Measurements from ENCODE around the gene COX6B1. TPM values are rescaled to one million over a fixed set of nuclear protein-coding genes. Genes with fewer than 3 reads are reported as not detected.
A peak's percentile ranks its signal among the peaks of the same experiment; 100 is the strongest.

Gene COX6B1
- total and polyA plus RNA-seq, 9 donors = 263 to 582 (median 309) TPM

DNA sequence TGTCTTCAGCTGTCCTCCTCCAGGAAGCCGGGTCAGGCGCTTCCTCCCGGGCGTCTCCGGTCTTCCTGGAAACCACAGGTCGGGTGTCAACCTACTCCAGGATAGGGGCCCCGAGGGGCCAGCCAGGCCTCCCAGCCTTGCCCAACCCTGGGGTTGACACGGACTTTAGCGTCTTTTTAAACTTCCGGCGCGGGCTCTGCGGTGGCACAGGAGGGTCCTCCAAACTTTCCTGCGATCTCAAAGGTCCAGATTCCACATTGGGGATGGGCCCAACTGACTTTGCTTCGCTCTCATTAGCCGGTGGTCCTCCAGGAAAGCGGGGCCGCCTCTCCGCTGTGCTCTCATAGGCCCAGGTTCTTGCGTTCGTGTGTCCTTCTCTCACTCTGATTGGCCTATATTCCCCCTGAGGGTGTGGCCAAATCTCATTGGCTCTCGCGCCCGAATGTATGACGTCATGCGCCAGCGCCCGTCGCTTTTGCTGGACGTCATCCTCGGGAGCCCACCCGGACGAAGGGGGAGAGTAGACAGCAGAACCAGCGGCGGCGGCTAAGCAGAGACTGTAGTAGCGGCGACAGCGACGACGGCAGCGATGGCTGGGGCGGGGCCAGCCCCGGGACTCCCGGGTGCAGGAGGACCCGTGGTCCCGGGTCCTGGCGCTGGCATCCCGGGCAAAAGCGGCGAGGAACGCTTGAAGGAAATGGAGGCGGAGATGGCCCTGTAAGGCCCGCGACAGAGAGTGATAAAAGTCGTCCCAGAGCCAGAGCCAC, 19.4 kb upstream of the COX6B1 start, which contains the start of gene RBM42:
RBM42 (plus strand) TSS at position 472 of the 767 bp plus-strand sequence; CDS start at position 590, 118 bp downstream.
- Histone ChIP-seq H3K27me3 (ENCODE audit: control insufficient read depth, insufficient read depth, low read length) (no peaks in the 10 kb centered on the region), H3K4me3 (ENCODE audit: low read length) (peak within 1 kb of the TSS; percentile 74), H3K36me3 (ENCODE audit: control insufficient read depth, insufficient read depth, low read length) (peaks cover 35% of the 10 kb centered on the region), H3K4me1 (ENCODE audit: control insufficient read depth, insufficient read depth, low read length) (peaks cover 12% of the 10 kb centered on the region), H3K9me3 (replicated peaks; ENCODE audit: control insufficient read depth, low read depth, low read length) (no peaks in the 10 kb centered on the region), H3K27ac (ENCODE audit: low read length) (peak within 1 kb of the TSS; percentile 97)
- WGBS (ENCODE audit: insufficient coverage) = under 1% methylated on average over 55 of the region's 56 CpGs
- peak; percentile 100 for DNase-seq

DNA sequence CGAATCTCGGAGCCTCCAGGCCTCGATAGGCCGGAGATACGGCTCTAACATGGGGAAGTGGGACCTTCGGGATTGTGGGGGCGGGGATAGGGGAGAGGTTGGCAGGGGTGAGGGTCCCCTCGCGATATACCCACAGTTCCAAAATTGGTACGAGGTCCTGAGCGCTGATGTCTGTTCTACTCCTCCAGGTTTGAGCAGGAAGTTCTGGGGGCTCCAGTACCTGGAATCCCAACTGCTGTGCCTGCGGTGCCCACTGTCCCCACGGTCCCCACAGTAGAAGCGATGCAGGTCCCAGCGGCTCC, 18.8 kb upstream of the COX6B1 start:
- 10% methylated on average over 6 of the region's 15 CpGs for WGBS (ENCODE audit: insufficient coverage)
- DNase-seq = no peak
- Histone ChIP-seq H3K36me3 (ENCODE audit: control insufficient read depth, insufficient read depth, low read length) (peaks cover 40% of the 10 kb centered on the region), H3K4me1 (ENCODE audit: control insufficient read depth, insufficient read depth, low read length) (peaks cover 12% of the 10 kb centered on the region), H3K9me3 (replicated peaks; ENCODE audit: control insufficient read depth, low read depth, low read length) (no peaks in the 10 kb centered on the region), H3K4me3 (ENCODE audit: low read length) (peak overlapping the region; percentile 74), H3K27me3 (ENCODE audit: control insufficient read depth, insufficient read depth, low read length) (no peaks in the 10 kb centered on the region), H3K27ac (ENCODE audit: low read length) (peak overlapping the region; percentile 17)

- Histone ChIP-seq H3K27ac (ENCODE audit: low read length) (no peak overlapping the region), H3K27me3 (ENCODE audit: control insufficient read depth, insufficient read depth, low read length) (no peaks in the 10 kb centered on the region), H3K4me1 (ENCODE audit: control insufficient read depth, insufficient read depth, low read length) (peaks cover 5% of the 10 kb centered on the region), H3K36me3 (ENCODE audit: control insufficient read depth, insufficient read depth, low read length) (peaks cover 65% of the 10 kb centered on the region), H3K4me3 (ENCODE audit: low read length) (no peak overlapping the region), H3K9me3 (replicated peaks; ENCODE audit: control insufficient read depth, low read depth, low read length) (no peaks in the 10 kb centered on the region)
- WGBS (ENCODE audit: insufficient coverage) = 90% methylated on average over 21 of the region's 29 CpGs
- no peak for DNase-seq
Measured at GRCh38 chr19:35633727-35634440, 14.2 kb upstream of the COX6B1 start.

DNA sequence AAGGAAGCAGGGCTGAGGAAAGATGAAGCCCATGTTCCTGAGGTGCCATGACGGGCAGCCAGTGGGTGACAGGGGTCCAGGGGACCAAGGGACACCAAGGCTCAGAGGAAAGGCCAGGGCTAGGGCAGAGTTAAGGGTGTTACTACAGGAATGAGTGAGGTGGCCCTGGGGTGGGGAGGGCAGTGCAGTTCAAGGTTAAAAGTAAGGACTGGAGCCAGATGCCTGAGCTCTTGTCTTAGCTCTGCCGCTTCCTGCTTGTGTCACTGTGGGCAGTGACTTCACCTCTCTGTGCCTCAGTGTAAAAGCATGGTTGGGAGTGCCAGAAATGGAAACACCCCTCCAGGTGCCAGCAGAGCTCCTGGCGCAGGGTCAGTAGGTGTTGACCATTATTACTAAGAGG, 11.5 kb upstream of the COX6B1 start:
- DNase-seq = no peak
- Histone ChIP-seq H3K9me3 (replicated peaks; ENCODE audit: control insufficient read depth, low read depth, low read length) (no peaks in the 10 kb centered on the region), H3K27ac (ENCODE audit: low read length) (no peak overlapping the region), H3K27me3 (ENCODE audit: control insufficient read depth, insufficient read depth, low read length) (no peaks in the 10 kb centered on the region), H3K4me1 (ENCODE audit: control insufficient read depth, insufficient read depth, low read length) (peaks cover 4% of the 10 kb centered on the region), H3K4me3 (ENCODE audit: low read length) (no peak overlapping the region), H3K36me3 (ENCODE audit: control insufficient read depth, insufficient read depth, low read length) (peaks cover 50% of the 10 kb centered on the region)
- 94% methylated on average over 2 of the region's 3 CpGs for WGBS (ENCODE audit: insufficient coverage)

GRCh38 chr19:35637165-35637564, 11.0 kb upstream of the COX6B1 start:
- H3K27ac ChIP-seq (ENCODE audit: low read length) = no peak overlapping the region
- peaks cover 9% of the 10 kb centered on the region for H3K4me1 ChIP-seq (ENCODE audit: control insufficient read depth, insufficient read depth, low read length)
- WGBS (ENCODE audit: insufficient coverage) = 93% methylated on average over 23 of the region's 25 CpGs
- peaks cover 46% of the 10 kb centered on the region for H3K36me3 ChIP-seq (ENCODE audit: control insufficient read depth, insufficient read depth, low read length)
- H3K9me3 ChIP-seq (replicated peaks; ENCODE audit: control insufficient read depth, low read depth, low read length) = no peaks in the 10 kb centered on the region
- DNase-seq = no peak
- no peak overlapping the region for H3K4me3 ChIP-seq (ENCODE audit: low read length)
- no peaks in the 10 kb centered on the region for H3K27me3 ChIP-seq (ENCODE audit: control insufficient read depth, insufficient read depth, low read length)

- WGBS (ENCODE audit: insufficient coverage) = 31% methylated on average over 2 of the region's 6 CpGs
- H3K27ac ChIP-seq (ENCODE audit: low read length) = no peak overlapping the region
Measured at GRCh38 chr19:35639321-35639639, 8.8 kb upstream of the COX6B1 start.

GRCh38 chr19:35639863-35640262, 8.3 kb upstream of the COX6B1 start:
- no peaks in the 10 kb centered on the region for H3K9me3 ChIP-seq (replicated peaks; ENCODE audit: control insufficient read depth, low read depth, low read length)
- WGBS (ENCODE audit: insufficient coverage) = 63% methylated on average over 1 of the region's 8 CpGs
- no peak for DNase-seq
- H3K27ac ChIP-seq (ENCODE audit: low read length) = no peak overlapping the region
- H3K4me3 ChIP-seq (ENCODE audit: low read length) = no peak overlapping the region
- no peaks in the 10 kb centered on the region for H3K27me3 ChIP-seq (ENCODE audit: control insufficient read depth, insufficient read depth, low read length)
- peaks cover 22% of the 10 kb centered on the region for H3K36me3 ChIP-seq (ENCODE audit: control insufficient read depth, insufficient read depth, low read length)
- H3K4me1 ChIP-seq (ENCODE audit: control insufficient read depth, insufficient read depth, low read length) = peaks cover 30% of the 10 kb centered on the region

More at GRCh38 chr19:35639321-35639639, 8.8 kb upstream of the COX6B1 start:
- peaks cover 25% of the 10 kb centered on the region for H3K36me3 ChIP-seq (ENCODE audit: control insufficient read depth, insufficient read depth, low read length)
- H3K4me3 ChIP-seq (ENCODE audit: low read length) = no peak overlapping the region
- H3K27me3 ChIP-seq (ENCODE audit: control insufficient read depth, insufficient read depth, low read length) = no peaks in the 10 kb centered on the region
- no peaks in the 10 kb centered on the region for H3K9me3 ChIP-seq (replicated peaks; ENCODE audit: control insufficient read depth, low read depth, low read length)
- peaks cover 25% of the 10 kb centered on the region for H3K4me1 ChIP-seq (ENCODE audit: control insufficient read depth, insufficient read depth, low read length)
- no peak for DNase-seq

DNA sequence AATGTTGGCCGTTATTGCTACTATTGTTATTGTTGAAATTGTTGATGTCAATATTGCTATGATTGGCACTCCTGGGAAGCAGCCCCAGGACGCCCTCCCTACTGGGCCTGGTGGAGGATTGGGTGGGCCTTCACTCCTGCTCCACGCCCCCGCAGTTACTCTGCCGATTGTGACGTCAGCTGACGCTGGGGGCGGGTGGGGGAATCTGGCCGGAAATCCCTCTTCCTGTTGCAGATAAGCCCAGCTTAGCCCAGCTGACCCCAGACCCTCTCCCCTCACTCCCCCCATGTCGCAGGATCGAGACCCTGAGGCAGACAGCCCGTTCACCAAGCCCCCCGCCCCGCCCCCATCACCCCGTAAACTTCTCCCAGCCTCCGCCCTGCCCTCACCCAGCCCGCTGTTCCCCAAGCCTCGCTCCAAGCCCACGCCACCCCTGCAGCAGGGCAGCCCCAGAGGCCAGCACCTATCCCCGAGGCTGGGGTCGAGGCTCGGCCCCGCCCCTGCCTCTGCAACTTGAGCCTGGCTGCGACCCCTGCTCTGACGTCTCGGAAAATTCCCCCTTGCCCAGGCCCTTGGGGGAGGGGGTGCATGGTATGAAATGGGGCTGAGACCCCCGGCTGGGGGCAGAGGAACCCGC, 6.5 kb upstream of the COX6B1 start, which contains the start of gene ETV2:
ETV2 (plus strand) TSS at position 231 of the 637 bp plus-strand sequence. CDS start 716 bp downstream, outside the sequence.
- WGBS (ENCODE audit: insufficient coverage) = 7% methylated on average over 14 of the region's 28 CpGs
- Histone ChIP-seq H3K4me1 (ENCODE audit: control insufficient read depth, insufficient read depth, low read length) (peaks cover 40% of the 10 kb centered on the region), H3K27me3 (ENCODE audit: control insufficient read depth, insufficient read depth, low read length) (no peaks in the 10 kb centered on the region), H3K9me3 (replicated peaks; ENCODE audit: control insufficient read depth, low read depth, low read length) (no peaks in the 10 kb centered on the region), H3K4me3 (ENCODE audit: low read length) (no peak within 1 kb of the TSS), H3K27ac (ENCODE audit: low read length) (no peak within 1 kb of the TSS), H3K36me3 (ENCODE audit: control insufficient read depth, insufficient read depth, low read length) (peaks cover 13% of the 10 kb centered on the region)
- DNase-seq = peak; percentile 54

- Histone ChIP-seq H3K27me3 (ENCODE audit: control insufficient read depth, insufficient read depth, low read length) (no peaks in the 10 kb centered on the region), H3K4me1 (ENCODE audit: control insufficient read depth, insufficient read depth, low read length) (peaks cover 40% of the 10 kb centered on the region), H3K36me3 (ENCODE audit: control insufficient read depth, insufficient read depth, low read length) (peaks cover 6% of the 10 kb centered on the region), H3K9me3 (replicated peaks; ENCODE audit: control insufficient read depth, low read depth, low read length) (no peaks in the 10 kb centered on the region), H3K27ac (ENCODE audit: low read length) (no peak overlapping the region), H3K4me3 (ENCODE audit: low read length) (no peak overlapping the region)
- DNase-seq = no peak
- WGBS (ENCODE audit: insufficient coverage) = 60% methylated on average over 8 of the region's 10 CpGs
Measured at GRCh38 chr19:35642312-35642711, 5.8 kb upstream of the COX6B1 start.

DNA sequence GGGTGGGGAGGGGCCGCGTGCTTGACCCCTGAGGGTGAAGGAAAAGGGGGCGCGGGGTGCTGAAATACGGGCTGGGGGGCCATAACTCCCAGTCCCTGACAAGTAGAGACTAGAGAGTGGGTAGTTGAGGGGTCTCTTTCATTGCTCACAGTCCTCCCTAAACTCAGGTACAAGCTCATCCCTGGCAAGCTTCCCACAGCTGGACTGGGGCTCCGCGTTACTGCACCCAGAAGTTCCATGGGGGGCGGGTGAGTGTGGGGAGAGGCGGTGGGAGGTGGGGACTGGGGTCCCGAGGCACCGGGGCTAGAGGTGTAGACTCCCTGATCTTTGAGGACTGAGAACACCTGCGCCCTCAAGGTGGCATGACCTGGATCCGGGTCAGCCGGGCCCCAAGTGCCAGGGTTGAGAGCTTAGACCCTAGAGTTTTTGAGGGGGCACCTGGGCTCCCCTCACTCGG, 5.3 kb upstream of the COX6B1 start:
- H3K4me1 ChIP-seq (ENCODE audit: control insufficient read depth, insufficient read depth, low read length) = peaks cover 44% of the 10 kb centered on the region
- H3K27ac ChIP-seq (ENCODE audit: low read length) = peak overlapping the region; percentile 98

More for the DNA sequence above, 5.3 kb upstream of the COX6B1 start:
- 15% methylated on average over 9 of the region's 15 CpGs for WGBS (ENCODE audit: insufficient coverage)
- DNase-seq = no peak
- Histone ChIP-seq H3K36me3 (ENCODE audit: control insufficient read depth, insufficient read depth, low read length) (peaks cover 1% of the 10 kb centered on the region), H3K4me3 (ENCODE audit: low read length) (peak overlapping the region; percentile 54), H3K9me3 (replicated peaks; ENCODE audit: control insufficient read depth, low read depth, low read length) (no peaks in the 10 kb centered on the region), H3K27me3 (ENCODE audit: control insufficient read depth, insufficient read depth, low read length) (no peaks in the 10 kb centered on the region)
